ENCODE results near the gene CD7.

- TF ChIP-seq POLR2AphosphoS5 (IDR thresholded peaks at IDR 0.05; ENCODE audit: low read depth, low read length) = no peak
- no peak for TF ChIP-seq TAF1 (IDR thresholded peaks at IDR 0.05; ENCODE audit: borderline replicate concordance, insufficient read depth, low read length)
- no peak for TF ChIP-seq REST (IDR thresholded peaks at IDR 0.05; ENCODE audit: insufficient read depth in 1 of 2, low read depth in 2 of 2, low read length in 2 of 2)
- no peak for TF ChIP-seq SIN3A (IDR thresholded peaks at IDR 0.05; ENCODE audit: borderline replicate concordance, insufficient read depth, low read length)
- TF ChIP-seq FOXP2 (optimal IDR thresholded peaks at IDR 0.05; ENCODE audit: borderline replicate concordance, extremely low read depth, extremely low read length, insufficient read depth) = no peak
Measured at GRCh38 chr17:82314012-82314726, 3.2 kb downstream of the CD7 start.

All from PFSK-1 (cell line).